Germinal center (tissue), 1 donor: ENCODE measurements around the gene TRAPPC3.
A peak's percentile ranks its signal among the peaks of the same experiment; 100 is the strongest.

ENCODE experiments used
- DNase-seq: peaks from one replicate; pipeline ENCODE4 v3.0.0; 2012; ENCODE audit warnings: mixed read lengths, low spot score

Gene TRAPPC3

DNA sequence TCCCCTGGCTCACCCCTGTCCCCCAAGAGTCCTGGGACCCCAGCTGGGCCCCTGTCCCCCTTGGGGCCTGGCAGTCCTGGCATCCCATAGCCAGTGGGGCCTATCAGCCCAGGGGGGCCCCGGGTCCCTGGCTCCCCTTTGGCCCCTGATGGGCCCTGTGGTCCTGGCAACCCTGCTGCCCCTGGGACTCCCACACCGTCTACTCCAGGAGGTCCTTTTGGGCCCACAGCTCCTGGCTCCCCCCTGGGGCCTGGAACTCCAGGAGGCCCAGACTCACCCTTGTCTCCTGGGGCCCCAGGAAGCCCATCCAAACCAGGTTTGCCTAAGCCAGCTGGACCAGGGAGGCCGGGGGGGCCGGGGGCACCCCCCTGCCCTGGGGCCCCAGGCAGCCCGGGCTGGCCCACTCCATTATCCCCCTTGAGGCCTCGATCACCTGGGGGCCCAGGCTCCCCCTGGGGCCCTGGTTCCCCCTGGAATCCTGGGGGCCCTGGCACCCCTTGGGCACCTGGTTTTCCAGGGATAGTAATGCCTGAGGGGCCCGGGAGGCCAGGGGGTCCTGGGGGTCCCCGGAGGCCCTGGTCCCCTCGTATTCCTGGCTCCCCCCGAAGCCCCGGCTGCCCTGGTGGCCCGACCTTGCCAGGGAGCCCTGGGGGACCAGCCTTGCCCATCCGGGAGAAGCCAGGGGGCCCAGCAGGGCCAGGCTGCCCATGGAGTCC is 50.5 kb downstream of the TRAPPC3 start:
- no peak for DNase-seq

DNA sequence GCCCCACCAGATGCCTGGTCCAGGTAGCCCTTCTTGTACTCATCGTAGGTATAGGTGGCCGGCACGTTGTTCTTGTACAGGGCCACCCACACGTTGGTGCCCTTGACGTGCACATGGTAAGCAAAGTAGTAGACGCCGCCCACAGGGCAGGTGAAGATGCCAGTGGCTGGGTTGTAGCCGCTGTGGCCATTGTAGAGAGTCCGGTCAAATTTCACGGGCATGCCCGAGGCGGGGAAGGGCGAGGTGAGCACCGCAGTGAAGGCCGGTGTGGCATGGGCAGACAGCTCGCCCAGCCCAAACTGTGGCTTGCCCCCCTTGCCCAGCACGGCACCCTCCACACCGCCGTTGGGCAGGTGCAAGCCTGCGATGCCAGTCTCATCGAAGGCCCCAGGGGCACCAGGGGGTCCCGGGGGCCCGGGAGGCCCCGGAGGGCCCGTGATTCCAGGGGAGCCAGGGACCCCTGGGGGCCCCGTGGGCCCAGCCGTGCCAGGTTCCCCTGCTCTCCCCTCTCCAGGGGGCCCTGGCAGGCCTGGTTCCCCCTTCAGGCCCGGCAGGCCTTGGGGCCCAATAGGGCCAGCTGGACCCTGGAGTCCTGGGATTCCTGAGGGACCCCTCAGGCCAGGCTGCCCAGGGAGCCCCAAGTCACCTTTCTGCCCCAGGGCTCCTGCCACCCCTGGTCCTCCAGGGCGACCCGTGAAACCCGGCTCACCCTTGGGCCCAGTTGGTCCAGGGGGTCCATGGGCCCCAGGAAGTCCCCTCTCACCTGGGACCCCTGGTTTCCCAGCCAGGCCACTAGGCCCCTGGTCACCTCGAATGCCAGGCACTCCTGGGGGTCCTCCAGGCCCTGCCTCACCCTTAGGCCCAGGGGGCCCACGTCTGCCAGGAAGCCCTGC is 51.3 kb downstream of the TRAPPC3 start:
- no peak for DNase-seq

DNA sequence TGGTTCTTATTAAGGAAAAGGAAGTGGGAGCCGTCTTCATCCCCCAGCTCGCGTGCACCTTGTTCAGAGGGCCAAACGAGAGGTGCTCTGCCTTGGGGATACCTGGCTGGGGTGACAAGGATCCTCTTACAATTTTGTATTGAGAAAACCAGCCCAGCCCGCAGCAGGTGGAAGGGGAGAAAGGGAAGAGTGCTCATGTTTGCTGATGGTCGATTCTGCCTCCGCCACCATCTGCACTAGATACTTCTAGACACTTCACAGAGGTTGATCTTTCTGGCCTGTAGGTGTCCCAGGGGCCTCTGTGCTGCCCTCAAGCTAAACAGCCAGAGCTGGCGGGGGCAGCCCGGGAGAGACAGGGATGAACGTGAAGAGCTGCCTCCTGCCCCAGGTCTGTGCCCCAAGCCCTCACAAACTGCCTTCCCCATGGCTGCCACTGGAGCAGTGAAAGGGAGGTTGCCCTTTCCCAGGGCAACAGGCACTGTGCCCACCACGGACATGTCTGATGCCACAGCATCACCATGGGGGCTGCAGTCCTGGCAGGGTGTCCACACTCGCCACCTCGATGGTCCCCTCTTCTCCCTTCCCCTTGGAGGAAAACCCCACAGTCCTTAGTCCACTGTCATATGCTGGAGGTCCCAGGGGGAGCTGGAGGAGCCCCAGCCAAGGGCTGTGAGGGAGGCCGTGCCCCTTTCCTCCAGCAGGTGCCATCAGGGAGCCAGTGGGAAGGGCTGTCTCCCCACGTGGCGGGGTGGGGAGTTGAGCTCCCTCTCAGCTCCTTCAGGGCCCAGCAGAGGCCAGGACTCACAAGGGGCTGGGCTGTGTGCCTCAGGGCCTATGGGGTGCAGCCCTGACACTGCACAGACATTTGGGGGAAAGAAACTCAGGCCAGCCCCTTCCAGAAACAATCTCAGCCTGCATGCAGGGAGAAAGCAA is 52.5 kb downstream of the TRAPPC3 start:
- DNase-seq, result no peak

DNA sequence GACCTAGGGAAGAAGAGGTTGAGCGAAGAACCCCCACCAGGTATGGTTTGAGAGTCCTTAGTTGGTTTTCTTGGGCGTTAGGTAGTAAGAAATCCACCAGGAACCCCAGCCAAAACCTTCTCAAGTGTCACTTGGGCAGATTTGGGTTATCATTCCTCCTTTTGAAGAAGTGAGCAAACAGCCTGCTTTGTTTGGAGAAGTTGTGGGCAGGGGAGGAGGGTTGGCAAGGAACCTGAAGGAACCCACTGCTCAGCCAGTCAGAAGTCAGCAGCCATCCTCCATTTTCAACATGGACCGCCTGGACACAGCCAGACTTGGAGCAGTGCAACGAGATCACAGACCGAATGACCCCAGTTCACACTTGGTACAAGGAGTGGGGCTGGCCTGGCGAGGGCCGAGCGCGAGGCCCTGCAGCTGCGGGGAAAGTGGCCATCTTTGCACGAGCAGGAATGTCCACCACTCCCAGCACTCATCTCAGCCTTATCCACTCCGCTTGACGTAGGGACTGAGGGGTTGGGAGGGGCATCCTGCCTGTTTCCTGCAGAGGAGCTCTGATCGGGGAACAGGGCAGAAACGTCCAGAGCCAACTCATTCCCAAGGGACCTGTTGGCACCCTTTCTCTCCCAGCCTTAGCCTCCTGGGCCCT is 53.4 kb downstream of the TRAPPC3 start:
- DNase-seq, result no peak

DNA sequence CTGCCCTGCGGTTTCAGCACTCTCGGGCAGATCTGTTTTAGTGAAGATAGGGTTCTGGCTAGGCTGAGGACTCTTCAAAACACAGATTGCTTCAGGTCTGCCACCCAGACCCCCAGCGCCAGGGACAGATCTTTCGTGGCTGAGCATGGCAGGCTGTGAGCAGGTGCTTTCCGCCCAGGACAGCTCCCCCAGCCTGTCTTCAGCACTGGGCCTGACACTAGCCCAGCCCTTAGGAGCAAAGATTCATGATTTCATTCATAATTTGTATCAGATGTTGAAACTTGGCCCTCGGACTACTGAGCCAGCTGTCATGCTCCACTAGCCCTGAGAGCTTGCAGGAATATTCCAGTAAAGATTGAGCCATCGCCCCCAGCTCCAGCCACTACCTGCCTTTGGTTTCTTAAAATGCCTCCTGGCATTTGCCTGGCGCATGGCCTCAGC is 54.6 kb downstream of the TRAPPC3 start:
- DNase-seq, result no peak

DNA sequence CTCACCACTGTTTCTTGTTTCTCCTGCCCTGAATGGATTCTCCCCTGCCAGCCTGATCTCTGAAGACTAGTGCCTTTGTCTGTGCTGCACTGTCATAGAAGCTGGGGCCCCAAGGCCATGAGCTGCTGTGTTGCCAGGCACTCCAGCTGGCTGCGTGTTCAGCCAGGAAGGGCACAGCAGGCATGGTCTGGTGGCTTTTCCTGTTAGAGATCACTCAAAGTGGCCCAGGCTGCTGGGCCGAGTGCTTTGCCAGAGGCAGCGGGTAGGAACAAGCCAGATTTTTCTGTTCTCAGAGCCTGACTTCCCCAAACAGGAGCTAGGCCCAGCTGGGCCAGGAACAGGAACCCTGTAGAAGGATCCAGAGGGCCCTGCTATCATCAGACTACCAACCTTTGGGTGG is 55.4 kb downstream of the TRAPPC3 start:
- no peak for DNase-seq

DNA sequence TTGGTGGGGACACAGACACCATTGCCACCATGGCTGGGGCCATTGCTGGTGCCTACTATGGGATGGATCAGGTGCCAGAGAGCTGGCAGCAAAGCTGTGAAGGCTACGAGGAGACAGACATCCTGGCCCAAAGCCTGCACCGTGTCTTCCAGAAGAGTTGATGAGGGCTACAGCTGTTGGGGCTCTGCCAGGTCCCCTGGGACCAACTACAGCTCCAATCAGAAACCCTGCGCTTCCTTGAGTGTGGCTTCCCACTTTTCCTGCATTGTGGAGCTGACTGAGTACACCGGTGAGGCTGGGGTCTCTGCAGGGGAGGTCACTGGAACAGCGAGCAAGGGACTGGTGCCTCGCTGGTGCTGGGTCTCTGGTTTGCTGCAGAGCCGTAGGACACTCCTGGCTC is 56.1 kb downstream of the TRAPPC3 start:
- DNase-seq, result no peak

DNA sequence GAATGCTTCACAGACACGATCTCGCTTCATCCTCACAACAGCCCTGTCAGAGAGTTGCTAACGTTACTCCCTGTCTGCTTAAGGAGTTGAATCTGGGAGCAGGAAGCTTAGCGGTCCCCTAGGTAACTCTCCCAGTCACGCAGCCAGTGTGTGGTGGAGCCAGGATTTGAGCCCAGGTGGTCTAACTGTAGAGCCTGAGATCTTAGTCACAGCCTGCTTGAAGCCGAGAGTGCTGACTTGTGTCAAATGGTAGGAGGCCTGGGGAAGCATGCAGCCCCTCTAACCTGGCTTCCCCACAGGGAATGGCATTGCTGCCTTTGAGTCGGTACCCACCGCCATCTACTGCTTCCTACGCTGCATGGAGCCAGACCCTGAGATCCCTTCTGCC is 56.5 kb downstream of the TRAPPC3 start:
- no peak for DNase-seq

DNA sequence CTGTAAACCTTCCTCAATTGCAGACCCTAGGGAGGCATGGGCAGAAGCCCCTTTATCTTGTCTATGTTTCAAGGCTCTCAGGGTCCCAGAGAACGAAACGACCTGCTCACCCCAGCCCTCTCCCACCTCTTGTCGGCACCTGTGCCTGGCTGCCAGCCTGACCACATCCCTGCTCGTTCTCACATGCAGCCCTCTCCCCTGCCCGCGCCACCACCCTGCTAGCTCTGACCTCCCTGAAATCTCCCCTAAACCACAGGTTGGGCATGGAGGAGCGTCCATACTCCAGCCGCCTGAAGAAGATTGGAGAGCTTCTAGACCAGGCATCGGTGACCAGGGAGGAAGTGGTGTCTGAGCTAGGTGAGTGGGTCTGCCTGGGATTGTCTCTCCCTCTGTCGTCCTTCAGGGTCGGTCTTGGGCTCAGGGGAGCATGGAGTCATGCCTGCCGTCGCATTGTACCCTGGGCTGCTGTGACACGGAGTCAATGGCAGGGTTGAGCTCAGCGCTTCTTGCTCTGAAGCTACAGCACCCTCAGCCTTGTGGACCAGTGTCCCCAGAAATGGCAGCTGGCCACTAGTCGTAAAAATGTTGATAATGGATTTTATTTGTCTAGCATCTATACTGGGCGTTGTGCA is 57.0 kb downstream of the TRAPPC3 start:
- no peak for DNase-seq

DNA sequence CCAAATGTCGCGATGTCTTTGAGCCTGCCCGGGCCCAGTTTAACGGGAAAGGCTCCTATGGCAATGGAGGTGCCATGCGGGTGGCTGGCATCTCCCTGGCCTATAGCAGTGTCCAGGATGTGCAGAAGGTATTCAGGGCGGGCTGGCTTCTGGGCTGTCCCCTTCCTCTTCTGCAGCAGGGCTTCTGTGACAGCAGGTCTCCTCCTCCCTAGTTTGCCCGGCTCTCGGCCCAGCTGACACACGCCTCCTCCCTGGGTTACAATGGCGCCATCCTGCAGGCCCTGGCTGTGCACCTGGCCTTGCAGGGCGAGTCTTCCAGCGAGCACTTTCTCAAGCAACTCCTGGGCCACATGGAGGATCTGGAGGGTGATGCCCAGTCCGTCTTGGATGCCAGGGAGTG is 57.6 kb downstream of the TRAPPC3 start:
- DNase-seq, result no peak

DNA sequence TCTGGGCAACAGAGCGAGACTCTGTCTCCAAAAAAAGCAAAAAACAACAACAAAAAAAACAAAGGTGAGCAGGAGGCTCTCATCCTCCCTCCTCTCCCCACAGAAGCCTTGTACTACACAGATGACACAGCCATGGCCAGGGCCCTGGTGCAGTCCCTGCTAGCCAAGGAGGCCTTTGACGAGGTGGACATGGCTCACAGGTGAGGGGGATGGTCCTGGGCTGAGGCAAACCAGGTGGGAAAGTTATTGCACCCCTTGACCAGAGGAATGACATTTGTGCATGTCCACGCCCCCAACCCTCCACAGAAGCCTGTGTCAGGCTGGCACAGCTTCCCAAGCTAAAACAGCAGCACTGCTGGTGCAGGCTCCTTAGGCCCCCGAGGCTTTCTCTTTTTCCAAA is 58.1 kb downstream of the TRAPPC3 start:
- no peak for DNase-seq

DNA sequence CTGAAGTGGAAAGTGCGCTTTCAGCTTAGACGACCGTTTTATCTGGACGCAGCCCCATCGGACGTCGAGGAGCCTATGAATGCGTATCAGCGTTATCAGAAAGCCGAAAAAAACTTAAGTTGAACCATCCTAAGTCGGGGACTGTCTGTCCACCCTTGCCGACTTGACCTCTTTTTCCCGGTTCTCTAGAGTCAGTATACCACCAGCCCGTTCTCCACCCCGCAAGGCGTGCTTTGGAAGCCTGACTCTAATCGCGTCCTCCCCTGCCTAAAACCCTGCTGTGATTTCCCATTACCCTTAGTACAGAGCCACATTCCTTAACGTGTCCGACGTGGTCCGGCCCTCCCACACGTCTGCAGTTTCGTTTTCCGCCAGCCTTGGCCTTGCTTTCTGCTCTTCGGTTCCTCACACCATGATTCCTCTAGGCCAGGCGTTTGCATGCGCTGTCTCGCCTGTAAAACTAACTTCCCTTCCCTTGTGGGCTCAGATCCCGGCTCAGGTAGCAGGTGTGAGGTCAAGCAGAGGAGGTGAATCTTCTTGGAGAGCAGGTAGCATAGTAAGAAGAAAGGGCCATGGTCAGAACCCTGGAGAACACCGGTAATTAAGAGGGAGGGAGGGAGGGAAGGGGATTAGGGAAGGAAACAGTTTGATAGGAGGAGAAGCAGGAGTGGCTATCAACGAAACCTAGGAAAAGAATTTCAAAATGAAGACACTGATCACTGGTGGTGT is 59.7 kb downstream of the TRAPPC3 start:
- DNase-seq, result no peak

DNA sequence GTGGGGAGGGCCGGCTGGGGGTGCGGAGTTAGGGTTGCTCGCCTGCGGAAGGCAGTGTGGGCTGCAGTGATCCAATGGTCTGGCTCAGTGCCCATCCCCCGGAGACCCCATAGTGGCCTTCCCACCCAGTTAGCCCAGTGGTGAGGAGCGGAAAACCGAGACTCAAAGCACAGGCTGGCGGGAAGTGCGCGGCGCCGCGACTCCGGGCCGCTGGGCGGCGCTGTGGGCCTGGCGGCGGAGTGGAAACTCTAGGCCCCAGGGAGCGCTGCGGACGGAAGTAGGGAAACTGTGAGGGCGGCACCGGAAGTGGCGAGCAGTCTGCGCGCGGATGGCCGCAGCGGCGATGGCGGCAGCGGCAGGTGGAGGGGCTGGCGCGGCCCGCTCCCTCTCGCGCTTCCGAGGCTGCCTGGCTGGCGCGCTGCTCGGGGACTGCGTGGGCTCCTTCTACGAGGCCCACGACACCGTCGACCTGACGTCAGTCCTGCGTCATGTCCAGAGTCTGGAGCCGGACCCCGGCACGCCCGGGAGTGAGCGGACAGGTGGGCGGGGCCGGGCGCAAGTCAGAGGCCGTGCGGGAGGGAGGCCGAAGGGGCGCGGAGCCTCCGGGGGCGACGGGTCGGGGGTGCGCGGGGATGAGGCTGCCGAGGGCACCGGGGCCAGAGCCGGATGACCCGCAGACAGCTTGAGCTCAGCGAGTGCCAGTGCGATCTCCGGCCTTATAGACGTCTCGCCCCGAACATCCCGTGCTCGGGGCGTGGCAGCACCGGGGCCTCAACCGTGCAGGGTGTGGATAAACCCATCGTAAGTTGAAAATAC is 60.5 kb downstream of the TRAPPC3 start, which contains the start of gene ADPRS:
ADPRS (plus strand) TSS at position 316 of the 816 bp plus-strand sequence; CDS start at position 329, 13 bp downstream.
- DNase-seq, result peak; percentile 90

DNA sequence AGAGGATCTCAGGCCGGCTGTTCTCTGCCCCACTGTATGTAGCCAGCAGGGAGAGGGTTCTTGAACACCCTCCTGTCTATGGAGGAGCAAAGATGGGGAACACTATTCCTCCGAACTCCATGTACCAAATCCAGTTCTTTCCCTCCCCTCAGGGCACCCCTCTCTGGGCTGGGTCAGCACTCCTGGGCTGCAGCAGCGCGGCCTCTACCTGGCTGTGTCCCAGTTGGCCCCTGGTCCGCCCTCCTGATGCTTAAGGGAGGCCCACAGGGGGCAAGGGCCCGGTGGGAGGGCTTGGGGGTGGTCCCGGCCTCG is 61.1 kb downstream of the TRAPPC3 start:
- no peak for DNase-seq

DNA sequence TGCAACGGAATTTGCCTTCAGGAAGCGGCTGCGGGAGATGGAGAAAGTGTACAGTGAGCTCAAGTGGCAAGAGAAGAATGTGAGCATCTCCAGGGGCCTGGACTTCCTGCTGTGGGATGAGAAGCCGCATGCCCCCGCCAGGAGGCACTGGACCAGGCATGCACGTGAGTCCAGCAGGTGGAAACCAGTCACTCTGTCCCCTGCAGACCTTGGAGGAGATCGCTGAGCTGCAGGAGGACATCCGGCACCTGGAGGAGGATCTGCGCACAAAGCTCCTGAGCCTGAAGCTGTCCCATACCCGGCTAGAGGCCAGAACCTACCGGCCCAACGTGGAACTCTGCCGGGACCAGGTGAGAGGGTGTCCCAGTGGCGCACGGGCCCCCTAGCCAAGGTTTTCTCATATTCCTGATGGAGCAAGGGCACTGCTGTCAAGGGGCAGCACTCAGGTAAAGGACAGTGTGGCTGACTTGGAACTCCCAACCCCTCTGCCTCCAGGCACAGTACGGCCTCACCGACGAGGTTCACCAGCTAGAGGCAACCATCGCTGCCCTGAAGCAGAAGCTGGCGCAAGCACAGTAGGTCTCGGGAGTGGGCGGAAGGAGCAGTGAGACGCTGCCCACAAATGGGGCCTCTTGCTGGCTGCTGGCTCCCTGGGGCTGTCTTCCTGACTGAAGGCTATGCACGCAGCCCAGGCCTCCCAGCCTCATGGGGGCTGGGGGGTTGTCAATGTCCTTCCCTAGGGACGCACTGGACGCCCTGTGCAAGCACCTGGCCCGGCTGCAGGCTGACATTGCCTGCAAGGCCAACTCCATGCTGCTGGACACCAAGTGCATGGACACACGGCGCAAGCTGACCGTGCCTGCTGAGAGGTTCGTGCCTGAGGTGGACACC is 61.8 kb downstream of the TRAPPC3 start:
- no peak for DNase-seq
